Upper lobe of left lung (tissue), 6 donors: Measurements from ENCODE around the gene MKNK1. TPM values are rescaled to one million over a fixed set of nuclear protein-coding genes. Genes with fewer than 3 reads are reported as not detected.

ENCODE experiments used
- ATAC-seq, 2 donors: fragments of 200-7000 bp; cut with Tn5 transposase; one replicate each; pipeline ENCODE4 v1.9.1; 2022; ENCODE audit warnings: mild to moderate bottlenecking in 2 of 2, moderate library complexity in 2 of 2; ENCODE audit not compliant: low FRiP score in 2 of 2
- DNase-seq, 2 donors: peaks; one replicate each; pipeline ENCODE4 v3.0.0-alpha.2; 2019 to 2020
- H3K27ac ChIP-seq, 4 donors: fragments of 200-600 bp; sonication (generic); one replicate each; pipeline ENCODE4 v1.5.1; 2016 to 2019
- H3K27me3 ChIP-seq, 4 donors: fragments of 200-600 bp; sonication (generic); one replicate each; pipeline ENCODE4 v1.5.1; 2017 to 2019
- H3K36me3 ChIP-seq, 4 donors: fragments of 200-600 bp; sonication (generic); one replicate each; pipeline ENCODE4 v1.5.1; 2016 to 2019
- H3K4me1 ChIP-seq, 4 donors: fragments of 200-600 bp; sonication (generic); one replicate each; pipeline ENCODE4 v1.5.1; 2018 to 2019
- H3K4me3 ChIP-seq, 4 donors: fragments of 200-600 bp; sonication (generic); one replicate each; pipeline ENCODE4 v1.5.1; 2017 to 2019; ENCODE audit warnings: mild to moderate bottlenecking in 2 of 4, moderate library complexity in 1 of 4
- H3K9me3 ChIP-seq, 4 donors: fragments of 200-600 bp; sonication (generic); one replicate each; pipeline ENCODE4 v1.5.1; 2018 to 2019
- CTCF ChIP-seq, 6 experiments: fragments of 450-650 bp in 4 of 6; fragments of 200-600 bp in 2 of 6; sonication (generic) in 2 of 6; IDR thresholded peaks; one replicate each; pipeline ENCODE4 v1.5.1; 2016 to 2019; ENCODE audit warnings: antibody characterized with exemption in 6 of 6
- EP300 ChIP-seq, 4 donors: sonication (generic); formaldehyde crosslinking; IDR thresholded peaks; one replicate each; pipeline ENCODE4 v1.5.1; 2017; ENCODE audit warnings: antibody characterized with exemption in 4 of 4, control low read depth in 2 of 4
- POLR2A ChIP-seq, 4 donors: fragments of 450-650 bp; IDR thresholded peaks; one replicate each; pipeline ENCODE4 v1.5.1; 2016 to 2017; ENCODE audit warnings: antibody characterized with exemption in 4 of 4, mild to moderate bottlenecking in 2 of 4
- POLR2AphosphoS5 ChIP-seq, 2 donors: sonication (generic); formaldehyde crosslinking; IDR thresholded peaks; one replicate each; pipeline ENCODE4 v1.5.1; 2017; ENCODE audit warnings: antibody characterized with exemption in 2 of 2
- WGBS, 2 donors: methylation state at CpG; one replicate each; pipeline ENCODE4 v1.1.5; 2017 to 2018; 5-methylcytosine and 5-hydroxymethylcytosine counted together
- total RNA-seq, 6 donors: library from RNA; depleted of rRNA in 4 of 6; stranded (reverse); fragments of >200 nt in 4 of 6; gene quantifications; one replicate each; pipeline versions ENCODE4 v1.1.0 to v1.2.1, GENCODE V29; 2016 to 2021
- donor health status: DM: no; HTN: no; CAD: no; lungs with moderate emphysema.
- donor health status: DM: no; HTN: yes; CAD: no; lungs with severe emphysema.

MKNK1 gene
- total RNA-seq, 6 donors from 2014 or later, result 45.7 to 174 (median 62.2) TPM

- TF ChIP-seq POLR2AphosphoS5 (IDR thresholded peaks at IDR 0.05) (no peak), EP300 (IDR thresholded peaks at IDR 0.05) (no peak), POLR2A (IDR thresholded peaks at IDR 0.05) (no peak), CTCF (IDR thresholded peaks at IDR 0.05) (no peak)
- H3K36me3 ChIP-seq, result peaks cover 0 to 46% (median 41%) of the 10 kb centered on the region in 4 donors
- 70 to 78% methylated on average over 5 of the region's 5 CpGs for WGBS, 2 donors
- no peaks in the 10 kb centered on the region for H3K4me1 ChIP-seq
- no peak overlapping the region for H3K4me3 ChIP-seq
- ATAC-seq, result no peak
- DNase-seq, result no peak
- no peak overlapping the region for H3K27ac ChIP-seq
- no peaks in the 10 kb centered on the region for H3K9me3 ChIP-seq
- no peaks in the 10 kb centered on the region for H3K27me3 ChIP-seq
These were observed 46.7 kb downstream of the MKNK1 start for GRCh38 chr1:46557403-46557802.

- H3K36me3 ChIP-seq, result peaks cover 0 to 40% (median 36%) of the 10 kb centered on the region in 4 donors
- TF ChIP-seq EP300 (IDR thresholded peaks at IDR 0.05) (no peak), CTCF (IDR thresholded peaks at IDR 0.05) (no peak), POLR2A (IDR thresholded peaks at IDR 0.05) (no peak)
- ATAC-seq (peak in 1 of 2 donors; percentile 23), DNase-seq (no peak)
- H3K9me3 ChIP-seq, result no peaks in the 10 kb centered on the region
- no peak overlapping the region for H3K4me3 ChIP-seq
- H3K27me3 ChIP-seq, result no peaks in the 10 kb centered on the region
- 50 to 71% methylated on average over 3 of the region's 3 CpGs for WGBS, 2 donors
- no peaks in the 10 kb centered on the region for H3K4me1 ChIP-seq
- H3K27ac ChIP-seq, result no peak overlapping the region
These were observed 47.2 kb downstream of the MKNK1 start for GRCh38 chr1:46556822-46557221.

GRCh38 chr1:46555826-46556619 is 48.0 kb downstream of the MKNK1 start:
- Histone ChIP-seq H3K4me3 (no peak overlapping the region), H3K9me3 (no peaks in the 10 kb centered on the region), H3K4me1 (no peaks in the 10 kb centered on the region), H3K36me3 (peaks cover 0 to 32% (median 28%) of the 10 kb centered on the region in 4 donors), H3K27ac (no peak overlapping the region), H3K27me3 (no peaks in the 10 kb centered on the region)
- 89 to 90% methylated on average over 7 of the region's 7 CpGs for WGBS, 2 donors
- no peak for TF ChIP-seq POLR2A (IDR thresholded peaks at IDR 0.05)
- TF ChIP-seq CTCF (IDR thresholded peaks at IDR 0.05), result no peak
- no peak for TF ChIP-seq POLR2AphosphoS5 (IDR thresholded peaks at IDR 0.05)
- no peak for TF ChIP-seq EP300 (IDR thresholded peaks at IDR 0.05)
- ATAC-seq (no peak), DNase-seq (no peak)

- Histone ChIP-seq H3K27me3 (no peaks in the 10 kb centered on the region), H3K4me1 (no peaks in the 10 kb centered on the region), H3K9me3 (no peaks in the 10 kb centered on the region), H3K36me3 (peaks cover 0 to 20% (median 17%) of the 10 kb centered on the region in 4 donors), H3K27ac (no peak overlapping the region), H3K4me3 (no peak overlapping the region)
- DNase-seq (no peak), ATAC-seq (no peak)
- TF ChIP-seq POLR2AphosphoS5 (IDR thresholded peaks at IDR 0.05) (no peak), EP300 (IDR thresholded peaks at IDR 0.05) (no peak), CTCF (IDR thresholded peaks at IDR 0.05) (no peak)
- WGBS, 2 donors, result 83 to 84% methylated on average over 6 to 12 of the region's 12 CpGs
These were observed 49.3 kb downstream of the MKNK1 start for GRCh38 chr1:46554597-46555381.
